GM12891 (cell line): ENCODE measurements around the gene ARL4D.

Source experiments
- PAX5 ChIP-seq: IDR thresholded peaks from 2 replicates; pipeline ENCODE4 v1.6.1; 2011; ENCODE audit warnings: low read length, moderate library complexity, mild to moderate bottlenecking; ENCODE audit not compliant: insufficient read depth, severe bottlenecking
- POLR2A ChIP-seq: IDR thresholded peaks from 2 replicates; pipeline ENCODE4 v1.6.1; 2011; ENCODE audit warnings: low read depth, low read length, control low read depth
- POLR2AphosphoS5 ChIP-seq: IDR thresholded peaks from 2 replicates; pipeline ENCODE4 v1.6.1; 2011; ENCODE audit warnings: low read depth, low read length, control low read depth
- POU2F2 ChIP-seq: IDR thresholded peaks from 2 replicates; pipeline ENCODE4 v1.6.1; 2011; ENCODE audit warnings: low read depth, mild to moderate bottlenecking, control low read depth, low read length, moderate library complexity
- TAF1 ChIP-seq: IDR thresholded peaks from 2 replicates; pipeline ENCODE4 v1.6.1; 2011; ENCODE audit warnings: low read depth, low read length, control low read depth

DNA sequence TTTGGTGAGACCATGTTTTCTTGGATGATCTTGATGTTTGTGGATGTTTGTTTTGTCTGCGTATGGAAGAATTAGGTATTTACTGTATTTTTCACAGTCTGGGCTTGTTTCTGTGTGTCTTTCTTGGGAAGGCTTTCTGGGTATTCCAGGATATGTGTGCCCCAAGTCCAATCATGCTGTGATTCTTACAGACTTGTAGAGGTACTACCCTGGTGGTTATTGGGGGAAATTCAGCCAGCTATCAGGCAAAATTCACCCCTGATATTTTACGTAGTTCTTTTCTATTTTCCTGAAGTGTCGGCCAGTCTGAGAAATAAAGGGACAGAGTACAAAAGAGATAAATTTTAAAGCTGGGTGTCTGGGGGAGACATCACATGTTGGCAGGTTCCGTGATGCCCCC lies 33.4 kb upstream of the ARL4D start:
- no peak for TF ChIP-seq TAF1
- TF ChIP-seq POLR2A, result no peak
- TF ChIP-seq PAX5, result no peak
- no peak for TF ChIP-seq POLR2AphosphoS5
- TF ChIP-seq POU2F2, result no peak
